H1 (cell line): ENCODE results near the gene STEAP1. TPM values are rescaled to one million over a fixed set of nuclear protein-coding genes. Genes with fewer than 3 reads are reported as not detected.

Experiments used
- CTCF ChIA-PET: fragments of 300-600 bp; sonication (Branson Sonifier 250); formaldehyde crosslinking; loops from one replicate; lab custom pipeline; 2021; ENCODE audit not compliant: partially characterized antibody; lab: Charles Lee
- POLR2A ChIA-PET: fragments of 300-600 bp; sonication (Branson Sonifier 250); formaldehyde crosslinking; loops from one replicate; lab custom pipeline; 2021; ENCODE audit warnings: inconsistent platforms; ENCODE audit not compliant: partially characterized antibody; lab: Charles Lee
- DNase-seq, 2 experiments: peaks; one replicate each; pipeline versions ENCODE4 v3.0.0 to v3.0.0-alpha.2; 2010 to 2022; ENCODE audit warnings: low spot score in 2 of 2, low read depth in 1 of 2, mixed read lengths in 1 of 2
- FAIRE-seq: peaks from 2 replicates; lab custom pipeline; 2011; peaks lifted over from hg19 to GRCh38; lab: Jason Lieb, UNC
- H2AFZ ChIP-seq: 2 replicates; pipeline ENCODE4 v1.8.1; 2012; ENCODE audit warnings: low read length, inconsistent platforms
- H2AK5ac ChIP-seq: 2 replicates; pipeline ENCODE4 v1.6.1; 2013; ENCODE audit warnings: low read depth, low read length
- H2BK120ac ChIP-seq: replicated peaks from 2 replicates; pipeline ENCODE3; 2013; ENCODE audit warnings: low read depth, low read length, inconsistent platforms
- H2BK12ac ChIP-seq: 2 replicates; pipeline ENCODE4 v1.6.1; 2013; ENCODE audit warnings: low read depth, low read length
- H2BK15ac ChIP-seq: 2 replicates; pipeline ENCODE4 v1.6.1; 2013; ENCODE audit warnings: low read length
- H2BK20ac ChIP-seq: 2 replicates; pipeline ENCODE4 v1.6.1; 2013; ENCODE audit warnings: low read length
- H2BK5ac ChIP-seq: 2 replicates; pipeline ENCODE4 v1.6.1; 2013; ENCODE audit warnings: low read depth, low read length
- H3K14ac ChIP-seq: 2 replicates; pipeline ENCODE4 v1.6.1; 2013; ENCODE audit warnings: inconsistent platforms; ENCODE audit not compliant: insufficient read length
- H3K18ac ChIP-seq: 2 replicates; pipeline ENCODE4 v1.6.1; 2013; ENCODE audit warnings: low read length; ENCODE audit errors: extremely low read depth
- H3K23ac ChIP-seq: 2 replicates; pipeline ENCODE4 v1.6.1; 2013; ENCODE audit warnings: inconsistent platforms; ENCODE audit not compliant: insufficient read length
- H3K23me2 ChIP-seq: 2 replicates; pipeline ENCODE4 v1.6.1; 2013; ENCODE audit warnings: low read depth, low read length
- H3K27ac ChIP-seq: 2 replicates; pipeline ENCODE4 v1.6.1; 2011; ENCODE audit warnings: low read depth, low read length, inconsistent platforms
- H3K27me3 ChIP-seq, 4 experiments: replicated peaks in 1 of 4; 1 replicate in 1 of 4; 2 replicates in 3 of 4; pipeline versions ENCODE4 v1.6.1 to v1.8.1; 2011 to 2013; ENCODE audit warnings: low read length in 3 of 4, mild to moderate bottlenecking in 3 of 4, inconsistent platforms in 2 of 4, mixed read lengths in 2 of 4, moderate library complexity in 1 of 4; ENCODE audit not compliant: control insufficient read depth in 3 of 4, insufficient read depth in 3 of 4; ENCODE audit errors: extremely low read depth in 1 of 4
- H3K36me3 ChIP-seq, 4 experiments: 2 replicates each; pipeline versions ENCODE4 v1.6.1 to v1.8.1; 2011 to 2013; ENCODE audit warnings: mild to moderate bottlenecking in 4 of 4, low read length in 3 of 4, moderate library complexity in 2 of 4, control low read depth in 1 of 4, inconsistent platforms in 1 of 4; ENCODE audit not compliant: insufficient read depth in 4 of 4, control insufficient read depth in 2 of 4
- H3K4ac ChIP-seq: replicated peaks from 2 replicates; pipeline ENCODE3; 2013; ENCODE audit warnings: low read length, low read depth, mixed read lengths, inconsistent platforms; ENCODE audit not compliant: insufficient read length
- H3K4me1 ChIP-seq, 4 experiments: replicated peaks in 1 of 4; 1 replicate in 1 of 4; 2 replicates in 3 of 4; pipeline versions ENCODE4 v1.6.1 to v1.8.1; 2011 to 2013; ENCODE audit warnings: low read length in 3 of 4, inconsistent platforms in 2 of 4, mixed read lengths in 1 of 4; ENCODE audit not compliant: insufficient read depth in 4 of 4, control insufficient read depth in 3 of 4
- H3K4me2 ChIP-seq, 2 experiments: 2 replicates each; pipeline versions ENCODE4 v1.6.1 to v1.8.1; 2011 to 2013; ENCODE audit warnings: low read depth in 2 of 2, low read length in 2 of 2, control low read depth in 1 of 2, inconsistent platforms in 1 of 2, mild to moderate bottlenecking in 1 of 2; ENCODE audit not compliant: insufficient read depth in 1 of 2
- H3K4me3 ChIP-seq, 4 experiments: fragments of 200-600, 300-600 bp in 1 of 4; sonication (generic), shearing (Covaris generic), sonication (Bioruptor Twin) in 1 of 4; 2 replicates each; pipeline versions ENCODE4 v1.5.1 to v1.8.1; 2011 to 2016; ENCODE audit warnings: low read length in 4 of 4, low read depth in 3 of 4, control low read depth in 2 of 4, inconsistent platforms in 2 of 4, mild to moderate bottlenecking in 2 of 4, mixed read lengths in 1 of 4, moderate library complexity in 1 of 4; ENCODE audit not compliant: insufficient read depth in 2 of 4; ENCODE audit errors: extremely low read depth in 1 of 4
- H3K56ac ChIP-seq: replicated peaks from 2 replicates; pipeline ENCODE3; 2013; ENCODE audit warnings: low read depth, mild to moderate bottlenecking, mixed read lengths, low read length, inconsistent platforms; ENCODE audit not compliant: insufficient read length
- H3K79me1 ChIP-seq: 2 replicates; pipeline ENCODE4 v1.6.1; 2013; ENCODE audit warnings: low read depth, low read length, control low read depth
- H3K79me2 ChIP-seq, 2 experiments: 2 replicates each; pipeline versions ENCODE4 v1.6.1 to v1.8.1; 2012 to 2013; ENCODE audit warnings: low read length in 2 of 2, mild to moderate bottlenecking in 2 of 2, inconsistent platforms in 1 of 2; ENCODE audit not compliant: insufficient read depth in 2 of 2, control insufficient read depth in 1 of 2
- H3K9ac ChIP-seq, 4 experiments: replicated peaks in 1 of 4; 1 replicate in 1 of 4; 2 replicates in 3 of 4; pipeline versions ENCODE4 v1.6.1 to v1.8.1; 2011 to 2013; ENCODE audit warnings: low read depth in 3 of 4, low read length in 3 of 4, control low read depth in 2 of 4, mild to moderate bottlenecking in 2 of 4, moderate library complexity in 2 of 4, inconsistent platforms in 1 of 4; ENCODE audit errors: extremely low read depth in 1 of 4
- H3K9me3 ChIP-seq, 2 experiments: 2 replicates each; pipeline versions ENCODE4 v1.6.1 to v1.8.1; 2012 to 2013; ENCODE audit warnings: mild to moderate bottlenecking in 2 of 2, moderate library complexity in 2 of 2, control low read depth in 1 of 2, inconsistent platforms in 1 of 2, low read depth in 1 of 2, low read length in 1 of 2, mixed read lengths in 1 of 2; ENCODE audit not compliant: insufficient read depth in 2 of 2
- H4K20me1 ChIP-seq, 2 experiments: replicated peaks in 1 of 2; 2 replicates each; pipeline versions ENCODE3 to v1.8.1; 2011 to 2013; ENCODE audit warnings: inconsistent platforms in 2 of 2, low read length in 2 of 2, mild to moderate bottlenecking in 1 of 2; ENCODE audit not compliant: insufficient read depth in 2 of 2, control insufficient read depth in 1 of 2
- H4K5ac ChIP-seq: 2 replicates; pipeline ENCODE4 v1.6.1; 2013; ENCODE audit warnings: low read length, low read depth, mixed read lengths, inconsistent platforms; ENCODE audit not compliant: insufficient read length
- H4K8ac ChIP-seq: 2 replicates; pipeline ENCODE4 v1.8.0; 2013; ENCODE audit warnings: mild to moderate bottlenecking, moderate library complexity, low read length, inconsistent platforms; ENCODE audit not compliant: insufficient read depth; ENCODE audit errors: extremely low read depth
- H4K91ac ChIP-seq: replicated peaks from 2 replicates; pipeline ENCODE3; 2013; ENCODE audit warnings: low read length, mixed read lengths, inconsistent platforms; ENCODE audit not compliant: insufficient read length
- ATF2 ChIP-seq: IDR thresholded peaks from 2 replicates; pipeline ENCODE4 v1.6.1; 2012; ENCODE audit warnings: low read length, inconsistent platforms
- E2F6 ChIP-seq: IDR thresholded peaks from 2 replicates; pipeline ENCODE4 v1.6.1; 2012; ENCODE audit warnings: inconsistent platforms
- EGR1 ChIP-seq: IDR thresholded peaks from 2 replicates; pipeline ENCODE4 v1.6.1; 2011; ENCODE audit warnings: low read depth, low read length, borderline replicate concordance
- EP300 ChIP-seq, 2 experiments: IDR thresholded peaks; 1 replicate in 1 of 2; 2 replicates in 1 of 2; pipeline ENCODE4 v1.6.1; 2011 to 2012; ENCODE audit warnings: low read depth in 2 of 2, low read length in 2 of 2, mild to moderate bottlenecking in 2 of 2, borderline replicate concordance in 1 of 2, inconsistent platforms in 1 of 2, moderate library complexity in 1 of 2
- FOSL1 ChIP-seq: IDR thresholded peaks from 2 replicates; pipeline ENCODE4 v1.6.1; 2011; ENCODE audit warnings: mild to moderate bottlenecking, low read depth, low read length, moderate library complexity; ENCODE audit not compliant: insufficient read depth
- SRF ChIP-seq: IDR thresholded peaks from 2 replicates; pipeline ENCODE4 v1.6.1; 2011; ENCODE audit warnings: mild to moderate bottlenecking, low read depth, low read length, moderate library complexity
- USF2 ChIP-seq: IDR thresholded peaks from 2 replicates; pipeline ENCODE4 v1.6.1; 2011; ENCODE audit warnings: low read length, improper control_type of control experiment
- ZNF274 ChIP-seq: IDR thresholded peaks from 2 replicates; pipeline ENCODE4 v1.7.0; 2012; ENCODE audit warnings: low read length, borderline replicate concordance; ENCODE audit errors: extremely low read depth
- WGBS, 2 experiments: shearing (Covaris generic) in 1 of 2; methylation state at CpG; one replicate each; pipeline versions ENCODE4 v1.1.6 to v1.1.7; 2013 to 2015; ENCODE audit warnings: low lambda C conversion rate in 2 of 2, mixed read lengths in 2 of 2, inconsistent platforms in 1 of 2, low coverage in 1 of 2, missing lambda C conversion rate in 1 of 2; ENCODE audit not compliant: insufficient replicate concordance in 2 of 2, insufficient coverage in 1 of 2, insufficient read length in 1 of 2; ENCODE audit errors: extremely low coverage in 1 of 2, missing lambda C conversion rate in 1 of 2; 5-methylcytosine and 5-hydroxymethylcytosine counted together
- polyA plus RNA-seq, 7 experiments: library from polyadenylated mRNA; depleted of rRNA in 3 of 7; stranded (reverse) in 5 of 7; unstranded in 2 of 7; fragments of >200 nt in 5 of 7; fragments of 200-250 nt in 2 of 7; gene quantifications; 1 replicate in 5 of 7; 2 replicates in 1 of 7; 4 replicates in 1 of 7; pipeline versions ENCODE4 v1.2.1 to v1.2.3, GENCODE V29; 2011 to 2013; ENCODE audit warnings: missing spikeins in 2 of 7, mixed read lengths in 2 of 7
- total RNA-seq: library from RNA; stranded (reverse); fragmentation: NEBNext Ultra II Directional; extraction: Animal tissue kit (Norgen Biotek cat#: 25700); gene quantifications from 2 replicates; pipeline ENCODE4 v1.2.1, GENCODE V29; 2021

The STEAP1 gene
- total and polyA plus RNA-seq, 2 of the 8 experiments (the other 6 are each of a cell fraction or from before 2014, with no cell fraction given): 9.2 to 9.5 TPM

- no peaks in the 10 kb centered on the region for H3K27me3 ChIP-seq
- H3K23me2 ChIP-seq: no peaks in the 10 kb centered on the region; the same call in 1 of the 2 replicates
- H3K36me3 ChIP-seq: peaks cover 0 to 4% (median 0%) of the 10 kb centered on the region in 4 experiments; a peak in 1 of 8 replicates
- H2BK15ac ChIP-seq: no peak overlapping the region
- no peak overlapping the region for H3K4ac ChIP-seq
- H2AK5ac ChIP-seq: no peak overlapping the region
- H2BK120ac ChIP-seq: no peak overlapping the region
- no peak overlapping the region for H3K14ac ChIP-seq
- no peak overlapping the region for H2AFZ ChIP-seq
- H4K91ac ChIP-seq: no peak overlapping the region
- H3K9ac ChIP-seq: no peak overlapping the region
- no peaks in the 10 kb centered on the region for H4K20me1 ChIP-seq
- H3K27ac ChIP-seq: no peak overlapping the region
- no peak for TF ChIP-seq ZNF274
- no peak for TF ChIP-seq ATF2
- TF ChIP-seq EP300 (IDR thresholded peaks at IDR 0.05; ENCODE audit: borderline replicate concordance in 1 of 2, low read depth in 2 of 2, low read length in 2 of 2): no peak
- no peak for TF ChIP-seq USF2
- no peak for TF ChIP-seq E2F6
- TF ChIP-seq EGR1: no peak
- no peak for TF ChIP-seq FOSL1
- TF ChIP-seq SRF: no peak
- no peaks in the 10 kb centered on the region for H3K9me3 ChIP-seq
- H3K4me3 ChIP-seq: no peak overlapping the region
- H3K79me2 ChIP-seq: no peaks in the 10 kb centered on the region
- H2BK20ac ChIP-seq: no peak overlapping the region
- no peak overlapping the region for H3K23ac ChIP-seq
- FAIRE-seq: no peak
- ChIA-PET POLR2A (no interaction called here), CTCF (interaction anchor here (0.7 kb wide), 1 partner anchor 97 kb away, joined by 3 read pairs; no protein-coding TSS in a partner anchor)
- H3K4me1 ChIP-seq: no peaks in the 10 kb centered on the region
- WGBS, 2 experiments: 91% methylated on average over 5 of the region's 5 CpGs; no CpG with 5 or more reads in 1 of the 2 experiments
- no peak overlapping the region for H4K8ac ChIP-seq
- no peak overlapping the region for H2BK5ac ChIP-seq
- H2BK12ac ChIP-seq: no peak overlapping the region
- no peak for DNase-seq
- H3K56ac ChIP-seq: no peak overlapping the region
- no peak overlapping the region for H3K4me2 ChIP-seq
- H4K5ac ChIP-seq: no peak overlapping the region
- no peaks in the 10 kb centered on the region for H3K79me1 ChIP-seq
- no peak overlapping the region for H3K18ac ChIP-seq
Measured at GRCh38 chr7:90163534-90163933, 9.3 kb downstream of the STEAP1 start.
